ENCODE results near the gene ITGB5.

ITGB5 gene

GRCh38 chr3:124781476-124782376, 105.4 kb downstream of the ITGB5 start:
- no peak for DNase-seq

GRCh38 chr3:124780761-124781475, 106.2 kb downstream of the ITGB5 start:
- DNase-seq: no peak

GRCh38 chr3:124780356-124780755, 106.8 kb downstream of the ITGB5 start:
- no peak for DNase-seq

GRCh38 chr3:124779751-124780191, 107.4 kb downstream of the ITGB5 start:
- no peak for DNase-seq

- DNase-seq: no peak
Observed at GRCh38 chr3:124779116-124779515, 108.0 kb downstream of the ITGB5 start.

- DNase-seq: no peak
Observed at GRCh38 chr3:124777762-124778470, 109.2 kb downstream of the ITGB5 start.

- no peak for DNase-seq
Observed at GRCh38 chr3:124776856-124777255, 110.3 kb downstream of the ITGB5 start.

- no peak for DNase-seq
Observed at GRCh38 chr3:124775877-124776276, 111.3 kb downstream of the ITGB5 start.

- no peak for DNase-seq
Observed at GRCh38 chr3:124774841-124775402, 112.2 kb downstream of the ITGB5 start.

GRCh38 chr3:124774327-124774718, 112.8 kb downstream of the ITGB5 start:
- no peak for DNase-seq

- no peak for DNase-seq
Observed at GRCh38 chr3:124773351-124774326, 113.5 kb downstream of the ITGB5 start.

GRCh38 chr3:124772081-124772831, 114.9 kb downstream of the ITGB5 start:
- DNase-seq: no peak

GRCh38 chr3:124771083-124771445, 116.1 kb downstream of the ITGB5 start:
- no peak for DNase-seq

- DNase-seq: no peak
Observed at GRCh38 chr3:124770336-124771082, 116.7 kb downstream of the ITGB5 start.

GRCh38 chr3:124769462-124769861, 117.7 kb downstream of the ITGB5 start:
- DNase-seq: no peak

- no peak for DNase-seq
Observed at GRCh38 chr3:124768812-124769211, 118.4 kb downstream of the ITGB5 start.

GRCh38 chr3:124767691-124768090, 119.5 kb downstream of the ITGB5 start:
- DNase-seq: no peak

- no peak for DNase-seq
Observed at GRCh38 chr3:124767264-124767663, 119.9 kb downstream of the ITGB5 start.

GRCh38 chr3:124766113-124767095, 120.8 kb downstream of the ITGB5 start:
- no peak for DNase-seq
